ENCODE results near the gene DLG2.

DLG2 gene

DNA sequence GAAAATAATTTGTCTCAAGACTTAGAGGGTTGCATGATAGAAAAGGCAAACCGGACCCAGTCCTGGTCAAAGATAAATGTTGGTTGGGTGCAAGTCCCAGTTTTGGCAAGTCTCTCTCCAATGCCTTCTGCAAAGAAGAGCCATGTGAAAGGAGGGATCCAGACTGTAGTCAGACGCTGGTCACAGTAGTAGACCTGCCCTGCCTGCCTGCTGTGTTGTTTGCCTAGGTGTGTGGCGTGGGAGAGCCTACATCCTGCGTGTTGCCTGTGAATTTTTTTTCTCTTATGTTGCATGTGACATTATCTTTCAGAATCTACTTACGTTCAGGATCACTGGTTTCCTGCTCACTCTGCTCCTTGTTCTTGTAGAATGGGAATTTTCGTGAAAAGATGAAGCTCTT lies 2143.3 kb downstream of the DLG2 start:
- no peak for TF ChIP-seq YY1 (IDR thresholded peaks at IDR 0.05; ENCODE audit: low read depth)
- no peak for TF ChIP-seq ZBTB7A (IDR thresholded peaks at IDR 0.05; ENCODE audit: low read depth)
- no peak for TF ChIP-seq NFIC (IDR thresholded peaks at IDR 0.05)
- no peak for TF ChIP-seq TEAD4 (IDR thresholded peaks at IDR 0.05)
- no peak for TF ChIP-seq EP300 (IDR thresholded peaks at IDR 0.05; ENCODE audit: borderline replicate concordance)
- no peak for TF ChIP-seq EGR1 (IDR thresholded peaks at IDR 0.05)
- no peak for TF ChIP-seq FOXM1 (IDR thresholded peaks at IDR 0.05; ENCODE audit: borderline replicate concordance, low read depth)
- TF ChIP-seq MAX (IDR thresholded peaks at IDR 0.05): no peak
- TF ChIP-seq RAD21 (IDR thresholded peaks at IDR 0.05; ENCODE audit: low read depth): no peak
- no peak for TF ChIP-seq CREB1 (IDR thresholded peaks at IDR 0.05; ENCODE audit: low read depth)
- TF ChIP-seq CEBPB (IDR thresholded peaks at IDR 0.05): no peak

GRCh38 chr11:83480811-83481210 lies 2146.3 kb downstream of the DLG2 start:
- TF ChIP-seq CREB1 (IDR thresholded peaks at IDR 0.05; ENCODE audit: low read depth) (no peak), NFIC (IDR thresholded peaks at IDR 0.05) (no peak), ZBTB7A (IDR thresholded peaks at IDR 0.05; ENCODE audit: low read depth) (no peak), TAF1 (IDR thresholded peaks at IDR 0.05; ENCODE audit: low read depth) (no peak), USF1 (IDR thresholded peaks at IDR 0.05) (no peak)

GRCh38 chr11:83480251-83480650 lies 2146.9 kb downstream of the DLG2 start:
- TF ChIP-seq FOXM1 (IDR thresholded peaks at IDR 0.05; ENCODE audit: borderline replicate concordance, low read depth) (no peak), TEAD4 (IDR thresholded peaks at IDR 0.05) (no peak), MAX (IDR thresholded peaks at IDR 0.05) (no peak), NFIC (IDR thresholded peaks at IDR 0.05) (no peak), YY1 (IDR thresholded peaks at IDR 0.05; ENCODE audit: low read depth) (no peak), EGR1 (IDR thresholded peaks at IDR 0.05) (no peak), ZBTB7A (IDR thresholded peaks at IDR 0.05; ENCODE audit: low read depth) (no peak), EP300 (IDR thresholded peaks at IDR 0.05; ENCODE audit: borderline replicate concordance) (no peak), USF1 (IDR thresholded peaks at IDR 0.05) (no peak), CEBPB (IDR thresholded peaks at IDR 0.05) (no peak), REST (IDR thresholded peaks at IDR 0.05; ENCODE audit: low read depth) (no peak), TAF1 (IDR thresholded peaks at IDR 0.05; ENCODE audit: low read depth) (no peak), CREB1 (IDR thresholded peaks at IDR 0.05; ENCODE audit: low read depth) (no peak), RAD21 (IDR thresholded peaks at IDR 0.05; ENCODE audit: low read depth) (no peak)

- no peak for TF ChIP-seq EGR1 (IDR thresholded peaks at IDR 0.05)
- no peak for TF ChIP-seq RAD21 (IDR thresholded peaks at IDR 0.05; ENCODE audit: low read depth)
- TF ChIP-seq REST (IDR thresholded peaks at IDR 0.05; ENCODE audit: low read depth): no peak
- no peak for TF ChIP-seq TCF12 (IDR thresholded peaks at IDR 0.05; ENCODE audit: low read depth)
- TF ChIP-seq ZBTB7A (IDR thresholded peaks at IDR 0.05; ENCODE audit: low read depth): no peak
Observed at GRCh38 chr11:83477772-83478171, 2149.4 kb downstream of the DLG2 start.

- TF ChIP-seq TEAD4 (IDR thresholded peaks at IDR 0.05) (no peak), ZBTB7A (IDR thresholded peaks at IDR 0.05; ENCODE audit: low read depth) (no peak)
Observed at GRCh38 chr11:83475760-83476159, 2151.4 kb downstream of the DLG2 start.

DNA sequence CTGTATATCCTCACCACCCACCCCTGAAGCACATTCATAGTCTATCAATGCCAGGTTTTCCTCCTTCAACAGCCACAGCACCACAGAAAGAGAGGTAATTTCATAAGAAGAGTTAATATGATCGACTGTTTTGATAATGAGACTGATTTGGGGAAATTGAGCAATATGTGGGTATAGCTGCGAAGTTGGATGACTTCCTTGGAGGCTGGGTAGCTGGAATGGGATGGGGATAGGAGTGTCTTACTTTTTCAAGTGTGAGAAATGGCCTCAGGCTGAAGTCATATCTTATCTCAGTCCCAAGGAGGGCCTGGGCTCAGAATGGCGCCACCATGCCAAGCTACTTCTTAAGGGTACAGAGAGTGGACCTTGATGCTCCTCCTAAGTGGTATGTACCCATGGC lies 2153.4 kb downstream of the DLG2 start:
- no peak for TF ChIP-seq CEBPB (IDR thresholded peaks at IDR 0.05)
- TF ChIP-seq REST (IDR thresholded peaks at IDR 0.05; ENCODE audit: low read depth): no peak
- TF ChIP-seq YY1 (IDR thresholded peaks at IDR 0.05; ENCODE audit: low read depth): no peak
- no peak for TF ChIP-seq EP300 (IDR thresholded peaks at IDR 0.05; ENCODE audit: borderline replicate concordance)
- TF ChIP-seq TAF1 (IDR thresholded peaks at IDR 0.05; ENCODE audit: low read depth): no peak
- no peak for TF ChIP-seq FOXM1 (IDR thresholded peaks at IDR 0.05; ENCODE audit: borderline replicate concordance, low read depth)
- no peak for TF ChIP-seq RAD21 (IDR thresholded peaks at IDR 0.05; ENCODE audit: low read depth)
- TF ChIP-seq TCF12 (IDR thresholded peaks at IDR 0.05; ENCODE audit: low read depth): no peak
- TF ChIP-seq CREB1 (IDR thresholded peaks at IDR 0.05; ENCODE audit: low read depth): no peak
- TF ChIP-seq USF1 (IDR thresholded peaks at IDR 0.05): no peak
- no peak for TF ChIP-seq NFIC (IDR thresholded peaks at IDR 0.05)
- no peak for TF ChIP-seq MAX (IDR thresholded peaks at IDR 0.05)
- TF ChIP-seq ZBTB7A (IDR thresholded peaks at IDR 0.05; ENCODE audit: low read depth): no peak
- TF ChIP-seq TEAD4 (IDR thresholded peaks at IDR 0.05): no peak
- no peak for TF ChIP-seq EGR1 (IDR thresholded peaks at IDR 0.05)
